H9 (cell line): ENCODE data around the gene P4HA2. TPM values are rescaled to one million over a fixed set of nuclear protein-coding genes. Genes with fewer than 3 reads are reported as not detected.

ENCODE experiments used
- DNase-seq: peaks from one replicate; pipeline ENCODE4 v3.0.0-alpha.2; 2017
- H2AFZ ChIP-seq: one replicate; pipeline ENCODE4 v1.6.1; 2013; ENCODE audit warnings: mild to moderate bottlenecking, low read length, control low read depth, moderate library complexity
- H2AK5ac ChIP-seq: 2 replicates; pipeline ENCODE4 v1.6.1; 2013; ENCODE audit warnings: low read length, control low read depth, mixed read lengths; ENCODE audit not compliant: insufficient read length
- H2BK120ac ChIP-seq: one replicate; pipeline ENCODE4 v1.6.1; 2013; ENCODE audit warnings: low read depth, mild to moderate bottlenecking, low read length, control low read depth, inconsistent platforms; ENCODE audit not compliant: poor library complexity, severe bottlenecking
- H2BK12ac ChIP-seq: 2 replicates; pipeline ENCODE4 v1.6.1; 2013; ENCODE audit warnings: low read length, control low read depth, mixed read lengths, low read depth; ENCODE audit not compliant: insufficient read length
- H2BK15ac ChIP-seq: 2 replicates; pipeline ENCODE4 v1.6.1; 2013; ENCODE audit warnings: low read depth, low read length, control low read depth
- H2BK20ac ChIP-seq: one replicate; pipeline ENCODE4 v1.6.1; 2013; ENCODE audit warnings: low read depth, mild to moderate bottlenecking, low read length, control low read depth, inconsistent platforms; ENCODE audit not compliant: poor library complexity, severe bottlenecking
- H2BK5ac ChIP-seq: 2 replicates; pipeline ENCODE4 v1.6.1; 2013; ENCODE audit warnings: low read length, control low read depth, mixed read lengths; ENCODE audit not compliant: insufficient read length
- H3K14ac ChIP-seq: 2 replicates; pipeline ENCODE4 v1.6.1; 2013; ENCODE audit warnings: low read length, control low read depth; ENCODE audit not compliant: insufficient read depth
- H3K18ac ChIP-seq: 2 replicates; pipeline ENCODE4 v1.6.1; 2013; ENCODE audit warnings: low read depth, mild to moderate bottlenecking, mixed read lengths, low read length, control low read depth; ENCODE audit not compliant: insufficient read length
- H3K23ac ChIP-seq: 2 replicates; pipeline ENCODE4 v1.6.1; 2013; ENCODE audit warnings: low read length, control low read depth, mixed read lengths, low read depth; ENCODE audit not compliant: insufficient read length
- H3K23me2 ChIP-seq: 2 replicates; pipeline ENCODE4 v1.6.1; 2013; ENCODE audit warnings: low read depth, mild to moderate bottlenecking, mixed read lengths, low read length, control low read depth; ENCODE audit not compliant: insufficient read length, poor library complexity, severe bottlenecking
- H3K27ac ChIP-seq: 2 replicates; pipeline ENCODE4 v1.5.1; 2013; ENCODE audit warnings: low read length, control low read depth, mixed read lengths, low read depth; ENCODE audit not compliant: insufficient read length
- H3K27me3 ChIP-seq: 2 replicates; pipeline ENCODE4 v1.6.1; 2013; ENCODE audit warnings: low read length, control low read depth, inconsistent platforms; ENCODE audit not compliant: insufficient read depth
- H3K4ac ChIP-seq: 2 replicates; pipeline ENCODE4 v1.6.1; 2013; ENCODE audit warnings: low read depth, mild to moderate bottlenecking, control low read depth, inconsistent platforms, low read length, moderate library complexity
- H3K4me1 ChIP-seq: 2 replicates; pipeline ENCODE4 v1.6.1; 2013; ENCODE audit warnings: low read length, control low read depth, inconsistent platforms; ENCODE audit not compliant: insufficient read depth
- H3K4me2 ChIP-seq: 2 replicates; pipeline ENCODE4 v1.6.1; 2013; ENCODE audit warnings: low read length, control low read depth, mixed read lengths; ENCODE audit not compliant: insufficient read length, insufficient read depth
- H3K56ac ChIP-seq: 2 replicates; pipeline ENCODE4 v1.6.1; 2013; ENCODE audit warnings: low read depth, mild to moderate bottlenecking, mixed read lengths, low read length, control low read depth; ENCODE audit not compliant: insufficient read length
- H3K79me1 ChIP-seq: 2 replicates; pipeline ENCODE4 v1.6.1; 2013; ENCODE audit warnings: low read depth, mild to moderate bottlenecking, moderate library complexity, low read length, control low read depth, inconsistent platforms; ENCODE audit not compliant: insufficient read depth, poor library complexity, severe bottlenecking
- H3K79me2 ChIP-seq: 2 replicates; pipeline ENCODE4 v1.6.1; 2013; ENCODE audit warnings: low read length, control low read depth, inconsistent platforms; ENCODE audit not compliant: insufficient read depth
- H3K9ac ChIP-seq: 2 replicates; pipeline ENCODE4 v1.6.1; 2013; ENCODE audit warnings: low read length, control low read depth, mixed read lengths; ENCODE audit not compliant: insufficient read length; ENCODE audit errors: extremely low read depth
- H3K9me3 ChIP-seq: one replicate; pipeline ENCODE4 v1.6.1; 2013; ENCODE audit warnings: low read depth, low read length, inconsistent platforms; ENCODE audit not compliant: control insufficient read depth
- H3T11ph ChIP-seq: one replicate; pipeline ENCODE4 v1.6.1; 2013; ENCODE audit warnings: mild to moderate bottlenecking, low read length, control low read depth, inconsistent platforms
- H4K20me1 ChIP-seq: one replicate; pipeline ENCODE4 v1.6.1; 2013; ENCODE audit not compliant: control insufficient read depth, insufficient read length, insufficient read depth
- H4K5ac ChIP-seq: 2 replicates; pipeline ENCODE4 v1.6.1; 2013; ENCODE audit warnings: low read depth, mild to moderate bottlenecking, mixed read lengths, low read length, control low read depth; ENCODE audit not compliant: insufficient read length
- H4K8ac ChIP-seq: replicated peaks from 2 replicates; pipeline ENCODE4 v1.6.1; 2013; ENCODE audit warnings: low read length, control low read depth, mixed read lengths, low read depth; ENCODE audit not compliant: insufficient read length
- H4K91ac ChIP-seq: 2 replicates; pipeline ENCODE4 v1.6.1; 2013; ENCODE audit warnings: low read depth, mild to moderate bottlenecking, moderate library complexity, mixed read lengths, low read length, control low read depth; ENCODE audit not compliant: insufficient read length
- H3K27ac Mint-ChIP-seq, 3 experiments: 2 replicates in 2 of 3; 3 replicates in 1 of 3; pipeline ENCODE4 v1.8.0; 2020 to 2021; ENCODE audit warnings: mixed read lengths in 3 of 3, mild to moderate bottlenecking in 1 of 3, moderate library complexity in 1 of 3
- H3K27me3 Mint-ChIP-seq: 2 replicates; pipeline ENCODE4 v1.8.0; 2021; ENCODE audit warnings: low read depth, mild to moderate bottlenecking, moderate library complexity, mixed read lengths
- H3K36me3 Mint-ChIP-seq, 3 experiments: 2 replicates in 2 of 3; 3 replicates in 1 of 3; pipeline ENCODE4 v1.8.0; 2020 to 2021; ENCODE audit warnings: low read depth in 3 of 3, mixed read lengths in 3 of 3; ENCODE audit not compliant: insufficient read depth in 1 of 3
- H3K4me1 Mint-ChIP-seq, 2 experiments: 2 replicates each; pipeline ENCODE4 v1.8.0; 2020; ENCODE audit warnings: mixed read lengths in 2 of 2
- H3K4me3 Mint-ChIP-seq, 2 experiments: 2 replicates in 1 of 2; 3 replicates in 1 of 2; pipeline ENCODE4 v1.8.0; 2020 to 2021; ENCODE audit warnings: mild to moderate bottlenecking in 2 of 2, mixed read lengths in 2 of 2, moderate library complexity in 1 of 2
- H3K9me3 Mint-ChIP-seq, 2 experiments: 2 replicates in 1 of 2; 3 replicates in 1 of 2; pipeline ENCODE4 v1.8.0; 2020; ENCODE audit warnings: mild to moderate bottlenecking in 2 of 2, mixed read lengths in 2 of 2, moderate library complexity in 1 of 2
- WGBS: extraction: QIAGEN DNeasy Blood & Tissue Kit; methylation state at CpG from one replicate; pipeline ENCODE4 v1.1.7; 2013; ENCODE audit warnings: missing lambda C conversion rate, low lambda C conversion rate, mixed read lengths; ENCODE audit not compliant: insufficient read length; ENCODE audit errors: extremely low coverage; 5-methylcytosine and 5-hydroxymethylcytosine counted together
- total RNA-seq: library from RNA; stranded (reverse); gene quantifications from 2 replicates; pipeline ENCODE4 v1.2.1, GENCODE V29; 2021
- TF ChIP-seq, protein P1 (sequence below): fragments of 200-600 bp; sonication (generic); conservative IDR thresholded peaks from 3 replicates; pipeline ENCODE4 v1.8.0; 2021; ENCODE audit warnings: antibody characterized with exemption, mild to moderate bottlenecking

The P4HA2 gene
- total RNA-seq, 1 experiment from 2014 or later: 15.3 TPM

DNA sequence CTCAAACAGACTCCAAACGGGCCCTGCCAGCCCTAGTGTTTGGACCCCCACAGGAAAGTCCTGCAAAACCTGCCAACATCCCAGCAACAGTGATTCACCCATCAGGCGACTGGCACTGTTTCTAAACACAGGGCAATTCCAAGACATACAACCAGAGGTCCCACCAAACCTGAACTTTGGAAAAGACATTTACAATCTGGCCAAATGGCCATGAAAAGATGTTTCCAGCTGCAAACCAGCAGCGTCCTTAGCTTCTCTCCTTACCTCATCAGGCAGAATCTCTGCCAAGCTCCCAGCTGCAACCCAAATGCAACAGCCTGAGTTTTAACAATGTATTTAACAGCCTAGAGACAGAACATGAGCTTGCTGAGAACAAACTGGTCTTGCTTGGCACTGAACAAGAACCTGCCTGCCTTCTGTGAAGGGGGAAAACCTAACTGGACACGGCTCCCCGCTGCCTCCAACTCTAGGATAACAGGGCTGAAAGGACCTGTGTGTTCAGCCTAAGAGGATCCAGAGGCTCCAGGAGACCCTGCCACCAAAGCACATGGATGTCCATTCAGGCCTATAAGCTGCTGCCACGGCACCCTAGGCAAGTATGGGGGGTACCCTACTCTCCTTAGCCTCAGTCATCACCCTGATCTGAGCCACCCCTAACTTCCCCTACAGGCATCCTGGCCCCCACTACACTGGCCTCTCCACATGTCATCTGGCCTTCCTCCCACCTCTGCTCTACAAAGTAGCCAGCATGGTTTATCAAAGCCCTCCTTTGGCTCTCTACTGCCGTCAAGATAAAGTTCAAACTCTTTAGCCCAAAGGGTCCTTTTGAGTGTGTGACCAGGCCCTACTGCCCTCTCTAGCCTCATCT, 5.6 kb downstream of the P4HA2 start:
- no peak overlapping the region for H3K56ac ChIP-seq
- H2BK20ac ChIP-seq: no peak overlapping the region
- H4K91ac ChIP-seq: no peak overlapping the region
- H3K79me1 ChIP-seq: no peaks in the 10 kb centered on the region
- H3K79me2 ChIP-seq: no peaks in the 10 kb centered on the region
- no peak overlapping the region for H3K14ac ChIP-seq
- H3K4me1 Mint-ChIP-seq: peaks cover 18 to 30% of the 10 kb centered on the region in 2 experiments
- peaks cover 0 to 3% of the 10 kb centered on the region in 2 experiments; a peak in 1 of 5 replicates for H3K9me3 Mint-ChIP-seq
- H3K9ac ChIP-seq: no peak overlapping the region
- peaks cover 0 to under 1% (median 0%) of the 10 kb centered on the region in 3 experiments; a peak in 2 of 7 replicates for H3K36me3 Mint-ChIP-seq
- no peak overlapping the region for H4K8ac ChIP-seq
- H3K4me2 ChIP-seq: no peak overlapping the region
- peaks cover 2% of the 10 kb centered on the region for H3K23me2 ChIP-seq
- H3K4me3 Mint-ChIP-seq: no peak overlapping the region
- no peak overlapping the region for H2BK120ac ChIP-seq
- no peaks in the 10 kb centered on the region; the same call in 1 of the 2 replicates for H3K4me1 ChIP-seq
- H2BK12ac ChIP-seq: no peak overlapping the region
- no peak overlapping the region for H3K18ac ChIP-seq
- H4K5ac ChIP-seq: no peak overlapping the region
- no peak overlapping the region for H3K23ac ChIP-seq
- H3K4ac ChIP-seq: no peak overlapping the region
- no peak for DNase-seq
- H3K27me3 ChIP-seq: peaks cover 5% of the 10 kb centered on the region; the same call in 1 of the 2 replicates
- H3K27ac ChIP-seq: no peak overlapping the region
- H2BK5ac ChIP-seq: no peak overlapping the region
- H2AK5ac ChIP-seq: no peak overlapping the region
- no peak overlapping the region for H3T11ph ChIP-seq
- TF ChIP-seq, protein P1, sequence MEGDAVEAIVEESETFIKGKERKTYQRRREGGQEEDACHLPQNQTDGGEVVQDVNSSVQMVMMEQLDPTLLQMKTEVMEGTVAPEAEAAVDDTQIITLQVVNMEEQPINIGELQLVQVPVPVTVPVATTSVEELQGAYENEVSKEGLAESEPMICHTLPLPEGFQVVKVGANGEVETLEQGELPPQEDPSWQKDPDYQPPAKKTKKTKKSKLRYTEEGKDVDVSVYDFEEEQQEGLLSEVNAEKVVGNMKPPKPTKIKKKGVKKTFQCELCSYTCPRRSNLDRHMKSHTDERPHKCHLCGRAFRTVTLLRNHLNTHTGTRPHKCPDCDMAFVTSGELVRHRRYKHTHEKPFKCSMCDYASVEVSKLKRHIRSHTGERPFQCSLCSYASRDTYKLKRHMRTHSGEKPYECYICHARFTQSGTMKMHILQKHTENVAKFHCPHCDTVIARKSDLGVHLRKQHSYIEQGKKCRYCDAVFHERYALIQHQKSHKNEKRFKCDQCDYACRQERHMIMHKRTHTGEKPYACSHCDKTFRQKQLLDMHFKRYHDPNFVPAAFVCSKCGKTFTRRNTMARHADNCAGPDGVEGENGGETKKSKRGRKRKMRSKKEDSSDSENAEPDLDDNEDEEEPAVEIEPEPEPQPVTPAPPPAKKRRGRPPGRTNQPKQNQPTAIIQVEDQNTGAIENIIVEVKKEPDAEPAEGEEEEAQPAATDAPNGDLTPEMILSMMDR: no peak
- no CpG with 5 or more reads among the region's 7 CpGs for WGBS
- peaks cover 19% of the 10 kb centered on the region for H3K27me3 Mint-ChIP-seq
- H4K20me1 ChIP-seq: no peaks in the 10 kb centered on the region
- no peaks in the 10 kb centered on the region for H3K9me3 ChIP-seq
- H2BK15ac ChIP-seq: no peak overlapping the region
- no peak overlapping the region for H3K27ac Mint-ChIP-seq
- no peak overlapping the region for H2AFZ ChIP-seq
